Fibroblast of pulmonary artery (primary cell): Measurements from ENCODE around the gene FLNA.
A peak's percentile ranks its signal among the peaks of the same experiment; 100 is the strongest.
"Not testable (repeated sequence)": the region's sequence is repeated elsewhere in the genome, so short reads cannot be mapped to it uniquely, and the experiment has no call there.

ENCODE experiments used
- DNase-seq: peaks from one replicate; pipeline ENCODE4 v3.0.0-alpha.2; 2010; ENCODE audit warnings: low read depth
- H3K4me3 ChIP-seq: replicated peaks from 2 replicates; pipeline ENCODE4 v1.5.1; 2011; ENCODE audit warnings: low read depth, mild to moderate bottlenecking, control low read depth, low read length, moderate library complexity
- CTCF ChIP-seq: IDR thresholded peaks from 2 replicates; pipeline ENCODE4 v1.5.1; 2011; ENCODE audit warnings: mild to moderate bottlenecking, control low read depth, low read length, inconsistent platforms; ENCODE audit errors: missing control alignments

Gene FLNA

GRCh38 chrX:154403858-154404257, 29.4 kb upstream of the FLNA start:
- TF ChIP-seq CTCF = no peak
- no peak for DNase-seq
- H3K4me3 ChIP-seq = no peak overlapping the region

DNA sequence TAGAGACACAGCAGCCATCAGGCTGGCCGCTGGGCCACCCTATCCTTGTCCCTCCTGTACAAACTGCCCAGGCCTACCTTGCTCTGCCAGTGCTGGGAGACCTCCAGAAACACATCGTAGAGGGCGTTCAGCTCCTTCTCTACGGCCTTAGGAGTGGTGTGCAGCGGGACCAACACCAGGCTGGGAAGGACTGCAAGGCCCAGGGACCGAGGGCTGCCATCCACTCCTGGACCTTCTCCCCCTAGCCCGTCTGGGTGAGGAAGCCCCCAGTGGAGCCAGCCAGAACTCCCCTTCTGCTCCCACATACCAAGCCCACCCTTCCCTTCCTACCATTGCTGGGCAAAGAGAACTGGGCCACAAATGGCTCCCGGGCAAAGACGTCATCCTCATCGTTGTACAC, 28.8 kb upstream of the FLNA start:
- DNase-seq = no peak
- no peak overlapping the region for H3K4me3 ChIP-seq
- TF ChIP-seq CTCF = no peak

GRCh38 chrX:154402622-154403127, 28.2 kb upstream of the FLNA start:
- DNase-seq = no peak
- TF ChIP-seq CTCF = no peak
- H3K4me3 ChIP-seq = no peak overlapping the region

DNA sequence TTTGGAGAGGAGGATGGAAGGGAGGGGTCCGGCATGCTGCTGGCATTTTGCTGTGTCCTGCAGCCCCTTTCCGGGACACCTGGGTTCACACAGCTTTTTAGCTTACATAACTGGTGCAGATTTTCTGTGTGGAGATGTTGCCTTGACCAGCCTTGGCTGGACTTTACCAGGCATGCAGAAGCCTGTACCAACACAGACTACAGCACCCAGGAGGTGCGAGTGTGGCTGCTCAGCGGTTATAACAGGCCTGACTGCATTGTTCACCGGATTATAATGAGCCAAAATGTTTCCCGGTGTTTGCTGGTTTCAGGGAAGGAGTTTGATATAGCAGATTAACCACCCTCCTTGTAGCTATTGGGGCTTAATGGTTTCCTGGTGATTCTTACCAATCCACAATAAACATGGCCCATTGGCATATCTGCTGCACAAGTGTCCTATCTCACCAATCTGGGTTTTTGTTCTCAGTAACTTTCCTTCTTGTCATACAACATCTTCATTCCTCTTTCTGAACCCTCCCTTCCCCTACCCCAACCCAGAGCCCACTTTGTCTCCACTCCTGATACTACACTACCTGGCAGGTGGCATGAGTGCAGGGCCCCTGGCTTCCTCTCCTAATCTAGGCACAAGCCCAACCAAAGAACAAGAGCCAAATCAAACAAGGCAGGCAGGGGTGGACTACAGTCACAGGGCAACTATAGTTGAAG, 27.6 kb upstream of the FLNA start:
- no peak overlapping the region for H3K4me3 ChIP-seq
- no peak for TF ChIP-seq CTCF
- DNase-seq = no peak

DNA sequence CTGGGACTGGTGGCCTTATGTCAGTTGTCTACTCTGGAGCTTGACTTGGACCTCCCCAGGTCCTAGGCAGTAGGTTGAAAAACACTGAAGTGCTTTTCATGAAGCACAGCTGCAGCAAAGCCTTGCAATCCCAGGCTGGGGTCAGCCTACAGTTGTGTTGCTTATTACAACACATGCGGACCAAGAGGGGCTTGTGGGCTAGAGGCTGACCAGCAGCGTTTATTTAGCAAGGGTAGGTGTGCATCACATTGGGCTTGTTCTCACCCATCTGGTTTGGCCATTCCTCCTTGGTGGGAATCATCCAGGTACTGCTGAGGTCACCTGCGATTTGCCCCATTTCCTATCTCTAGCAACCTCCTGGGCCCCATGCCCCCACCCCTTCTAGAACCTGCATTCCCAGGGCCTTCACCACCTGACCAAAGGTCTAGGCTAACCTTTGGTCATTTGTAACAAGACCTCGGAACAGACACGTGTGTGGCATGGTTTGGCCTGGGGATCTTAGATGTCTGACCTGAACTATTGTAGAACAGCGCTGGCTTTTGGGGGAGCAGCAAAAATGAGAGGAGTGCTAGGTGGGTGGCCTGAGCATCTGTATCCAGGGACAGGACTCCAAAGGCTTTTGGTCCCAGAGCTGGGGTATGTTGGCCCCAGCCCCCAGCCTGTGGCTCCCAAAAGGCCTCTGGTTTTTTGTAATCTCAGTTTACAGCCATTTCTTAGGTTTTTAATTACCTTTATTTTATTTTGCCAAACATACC, 26.8 kb upstream of the FLNA start:
- TF ChIP-seq CTCF = no peak
- no peak overlapping the region for H3K4me3 ChIP-seq
- DNase-seq = no peak

DNA sequence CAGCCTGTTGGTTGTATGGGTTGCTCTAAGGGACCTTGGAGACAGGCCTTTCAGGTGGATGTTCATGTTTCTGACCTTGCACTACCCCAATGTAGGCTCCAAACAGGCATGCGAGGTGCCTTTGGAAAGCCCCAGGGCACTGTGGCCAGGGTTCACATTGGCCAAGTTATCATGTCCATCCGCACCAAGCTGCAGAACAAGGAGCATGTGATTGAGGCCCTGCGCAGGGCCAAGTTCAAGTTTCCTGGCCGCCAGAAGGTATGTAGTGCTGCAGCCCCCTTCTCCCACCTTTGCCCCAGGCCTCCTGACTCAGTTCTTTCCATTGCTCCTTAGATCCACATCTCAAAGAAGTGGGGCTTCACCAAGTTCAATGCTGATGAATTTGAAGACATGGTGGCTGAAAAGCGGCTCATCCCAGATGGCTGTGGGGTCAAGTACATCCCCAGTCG, 26.0 kb upstream of the FLNA start:
- H3K4me3 ChIP-seq = peak overlapping the region; percentile 91
- not testable (repeated sequence) for DNase-seq

DNA sequence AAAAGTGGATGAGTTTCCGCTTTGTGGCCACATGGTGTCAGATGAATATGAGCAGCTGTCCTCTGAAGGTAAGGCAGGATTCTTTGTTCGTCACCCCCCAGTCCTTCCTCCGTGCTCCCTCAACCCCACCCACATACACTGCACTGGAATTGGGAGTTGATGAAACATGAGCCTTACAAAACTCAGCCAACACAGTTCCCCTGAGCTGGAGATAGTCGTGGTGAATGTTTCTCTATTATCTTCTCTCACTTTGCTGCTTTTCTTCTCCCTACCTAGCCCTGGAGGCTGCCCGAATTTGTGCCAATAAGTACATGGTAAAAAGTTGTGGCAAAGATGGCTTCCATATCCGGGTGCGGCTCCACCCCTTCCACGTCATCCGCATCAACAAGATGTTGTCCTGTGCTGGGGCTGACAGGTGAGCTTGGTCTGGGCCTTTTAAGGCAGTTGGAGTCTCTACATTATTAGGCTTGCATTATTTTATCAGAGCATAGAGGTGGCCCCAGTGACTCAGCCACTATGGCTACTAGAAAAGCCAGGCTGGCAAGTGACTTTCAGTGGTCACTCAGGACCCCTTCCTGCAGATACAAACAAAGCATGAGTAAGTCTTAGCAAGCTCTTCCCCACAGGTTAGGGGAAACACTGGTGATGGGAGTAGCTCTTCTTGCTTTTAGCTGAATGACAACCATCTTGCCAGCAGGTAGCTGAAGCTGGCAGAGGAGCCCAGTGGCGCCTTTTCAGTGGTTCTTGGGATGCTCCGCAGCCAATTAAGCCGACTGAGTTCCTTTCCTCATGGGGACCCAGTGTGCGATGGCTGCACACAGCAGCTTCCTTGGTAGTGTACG, 25.3 kb upstream of the FLNA start:
- TF ChIP-seq CTCF = no peak
- peak overlapping the region; percentile 91 for H3K4me3 ChIP-seq
- no peak for DNase-seq
